Subcutaneous abdominal adipose tissue (tissue), 5 donors: ENCODE data around the gene COL4A1.

Source experiments
- H3K27ac ChIP-seq: one replicate; pipeline ENCODE4 v1.7.0; 2013; ENCODE audit warnings: low read depth, mild to moderate bottlenecking, inconsistent platforms, low read length, moderate library complexity
- H3K27me3 ChIP-seq, 5 donors: one replicate each; pipeline ENCODE4 v1.7.0; 2013; ENCODE audit warnings: low read length in 5 of 5, inconsistent platforms in 1 of 5; ENCODE audit not compliant: control insufficient read depth in 5 of 5, insufficient read depth in 4 of 5
- H3K36me3 ChIP-seq, 5 donors: one replicate each; pipeline ENCODE4 v1.7.0; 2013; ENCODE audit warnings: low read length in 5 of 5; ENCODE audit not compliant: control insufficient read depth in 5 of 5, insufficient read depth in 5 of 5
- H3K4me1 ChIP-seq, 5 donors: one replicate each; pipeline ENCODE4 v1.7.0; 2013; ENCODE audit warnings: low read length in 5 of 5, mild to moderate bottlenecking in 3 of 5, moderate library complexity in 1 of 5; ENCODE audit not compliant: control insufficient read depth in 5 of 5, insufficient read depth in 5 of 5
- H3K4me3 ChIP-seq, 5 donors: one replicate each; pipeline ENCODE4 v1.7.0; 2013; ENCODE audit warnings: low read length in 5 of 5, low read depth in 1 of 5
- H3K9ac ChIP-seq, 5 donors: one replicate each; pipeline ENCODE4 v1.7.0; 2013; ENCODE audit warnings: low read length in 5 of 5, mild to moderate bottlenecking in 4 of 5, moderate library complexity in 3 of 5
- H3K9me3 ChIP-seq, 5 donors: one replicate each; pipeline ENCODE4 v1.7.0; 2013; ENCODE audit warnings: low read length in 5 of 5; ENCODE audit not compliant: control insufficient read depth in 5 of 5
- donor health status: healthy.
- donor health status: healthy.
- donor health status: healthy.
- donor health status: healthy.
- donor health status: healthy.

The COL4A1 gene

DNA sequence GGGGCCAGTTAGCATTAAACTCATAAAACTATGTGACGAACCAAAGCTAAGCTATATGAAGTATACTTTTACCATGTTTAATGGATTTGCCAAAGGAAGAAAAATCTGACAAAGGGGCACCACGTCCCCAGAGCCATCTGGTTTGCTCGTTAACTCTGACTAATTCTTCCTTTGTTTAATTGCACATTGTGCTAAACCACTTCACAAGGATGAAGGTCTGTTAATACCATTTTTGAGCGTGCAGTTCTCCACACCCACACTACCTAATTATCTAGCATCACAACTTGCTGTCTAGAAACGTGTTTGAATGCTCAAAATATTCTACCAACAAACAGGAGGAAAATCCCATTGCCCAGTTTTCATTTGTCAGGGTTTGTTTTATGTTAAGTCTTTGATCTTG, 74.8 kb downstream of the COL4A1 start:
- Histone ChIP-seq H3K4me1 (peaks cover 23 to 89% (median 78%) of the 10 kb centered on the region in 5 donors), H3K27ac (peak overlapping the region; percentile 93), H3K9me3 (peaks cover 0 to 4% (median 0%) of the 10 kb centered on the region in 5 donors), H3K36me3 (peaks cover 0 to 28% (median 9%) of the 10 kb centered on the region in 5 donors), H3K27me3 (peaks cover 0 to 9% (median 0%) of the 10 kb centered on the region in 5 donors), H3K4me3 (no peak overlapping the region), H3K9ac (peak overlapping the region in 4 of 5 donors; percentile 31 to 67 (median 60))

- Histone ChIP-seq H3K4me3 (no peak overlapping the region), H3K27me3 (peaks cover 0 to 9% (median 0%) of the 10 kb centered on the region in 5 donors), H3K9ac (peak overlapping the region in 2 of 5 donors; percentile 7 to 49), H3K9me3 (peaks cover 0 to 4% (median 0%) of the 10 kb centered on the region in 5 donors), H3K4me1 (peaks cover 22 to 88% (median 72%) of the 10 kb centered on the region in 5 donors), H3K27ac (peak overlapping the region; percentile 93), H3K36me3 (peaks cover 0 to 22% (median 4%) of the 10 kb centered on the region in 5 donors)
Measured at GRCh38 chr13:110231348-110232047, 75.5 kb downstream of the COL4A1 start.

DNA sequence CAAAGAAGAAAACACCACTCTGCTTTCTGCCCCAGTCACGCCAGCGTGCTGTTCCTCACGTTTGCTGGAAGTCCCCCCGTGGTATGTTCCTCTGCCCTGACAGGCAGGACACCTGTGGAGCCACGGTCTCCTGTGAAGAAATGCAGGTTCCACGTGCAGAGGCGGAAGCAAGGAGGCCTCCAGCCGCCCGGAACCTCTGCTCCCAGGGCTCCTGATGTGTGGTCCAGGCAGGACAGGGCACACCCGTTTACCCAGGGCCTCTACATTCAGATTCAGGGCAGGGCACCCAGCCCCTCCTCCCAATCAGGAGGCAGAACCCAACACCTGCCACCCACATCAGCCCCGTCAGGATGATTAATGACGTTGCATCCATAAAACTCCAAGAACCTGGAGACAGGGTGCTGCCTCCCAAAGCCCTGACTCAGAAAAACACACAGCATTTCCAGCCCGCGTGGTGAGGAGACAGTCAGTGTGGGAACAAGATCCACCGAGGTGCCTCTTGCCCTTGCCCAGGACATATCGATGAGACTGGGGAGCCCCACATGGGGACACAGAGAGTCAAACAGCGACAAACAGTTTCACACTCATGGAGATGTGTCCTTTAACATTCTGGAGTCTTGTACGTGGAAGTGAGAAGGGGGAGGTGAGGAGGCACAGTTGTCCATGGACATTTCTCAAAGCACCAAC, 76.2 kb downstream of the COL4A1 start:
- Histone ChIP-seq H3K9ac (peak overlapping the region in 1 of 5 donors; percentile 49), H3K36me3 (peaks cover 0 to 19% (median 3%) of the 10 kb centered on the region in 5 donors), H3K27ac (peak overlapping the region; percentile 93), H3K4me3 (no peak overlapping the region), H3K9me3 (peaks cover 0 to 4% (median 0%) of the 10 kb centered on the region in 5 donors), H3K4me1 (peaks cover 23 to 88% (median 75%) of the 10 kb centered on the region in 5 donors), H3K27me3 (peaks cover 0 to 9% (median 0%) of the 10 kb centered on the region in 5 donors)

GRCh38 chr13:110229905-110230563, 76.9 kb downstream of the COL4A1 start:
- H3K4me3 ChIP-seq, result no peak overlapping the region
- peaks cover 23 to 93% (median 76%) of the 10 kb centered on the region in 5 donors for H3K4me1 ChIP-seq
- peaks cover 0 to 19% (median 3%) of the 10 kb centered on the region in 5 donors for H3K36me3 ChIP-seq
- peaks cover 0 to 9% (median 0%) of the 10 kb centered on the region in 5 donors for H3K27me3 ChIP-seq
- peaks cover 0 to 4% (median 0%) of the 10 kb centered on the region in 5 donors for H3K9me3 ChIP-seq
- H3K9ac ChIP-seq, result peak overlapping the region in 1 of 5 donors; percentile 26
- H3K27ac ChIP-seq, result peak overlapping the region; percentile 93

- no peak overlapping the region for H3K4me3 ChIP-seq
- peak overlapping the region in 2 of 5 donors; percentile 26 to 38 for H3K9ac ChIP-seq
- H3K4me1 ChIP-seq, result peaks cover 23 to 91% (median 73%) of the 10 kb centered on the region in 5 donors
- H3K27me3 ChIP-seq, result peaks cover 0 to 9% (median 0%) of the 10 kb centered on the region in 5 donors
- H3K27ac ChIP-seq, result peak overlapping the region; percentile 93
- peaks cover 0 to 4% (median 0%) of the 10 kb centered on the region in 5 donors for H3K9me3 ChIP-seq
- H3K36me3 ChIP-seq, result peaks cover 0 to 19% (median 3%) of the 10 kb centered on the region in 5 donors
Measured at GRCh38 chr13:110228936-110229904, 77.7 kb downstream of the COL4A1 start.

DNA sequence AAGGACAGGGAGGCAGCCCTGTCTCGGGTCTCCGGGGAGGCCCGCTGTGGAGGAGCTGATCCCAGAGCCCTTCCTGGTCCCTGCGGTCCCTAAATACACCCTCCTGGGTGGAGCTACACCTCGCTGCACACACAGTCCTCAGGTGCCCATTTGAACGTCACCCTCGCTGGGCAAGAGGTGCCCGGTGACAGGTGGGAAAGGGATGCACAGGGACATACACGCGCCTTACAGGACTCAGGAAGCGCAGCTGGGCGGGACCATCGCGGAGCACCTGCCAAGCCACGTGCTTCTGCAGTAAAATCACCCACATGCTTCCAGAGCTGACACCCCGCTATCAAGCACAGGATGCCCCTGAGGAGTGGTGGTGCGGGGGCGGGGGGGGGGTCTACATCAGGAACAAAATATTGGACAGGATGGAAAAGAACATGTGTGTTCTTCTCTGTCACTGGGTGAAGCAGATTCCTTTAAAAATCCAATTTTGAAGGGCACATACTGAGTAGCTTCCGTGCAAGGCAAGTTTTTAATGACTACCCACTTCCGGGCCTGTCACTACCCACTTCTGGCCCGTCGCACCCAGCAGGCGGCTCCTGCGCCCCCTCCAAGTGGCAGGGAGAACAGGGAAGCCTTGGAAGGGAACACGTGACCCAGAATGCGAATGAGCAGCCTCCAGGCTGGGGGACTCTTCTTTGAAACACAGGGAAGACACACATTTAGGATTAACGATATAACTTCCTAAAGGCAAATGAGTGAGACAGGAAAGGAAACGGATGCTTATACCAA, 78.9 kb downstream of the COL4A1 start:
- Histone ChIP-seq H3K9ac (peak overlapping the region in 4 of 5 donors; percentile 8 to 68 (median 32)), H3K9me3 (peaks cover 0 to 1% (median 0%) of the 10 kb centered on the region in 5 donors), H3K36me3 (peaks cover 0 to 19% (median 3%) of the 10 kb centered on the region in 5 donors), H3K27me3 (peaks cover 0 to 4% (median 0%) of the 10 kb centered on the region in 5 donors), H3K27ac (peak overlapping the region; percentile 93), H3K4me3 (no peak overlapping the region), H3K4me1 (peaks cover 18 to 83% (median 68%) of the 10 kb centered on the region in 5 donors)

DNA sequence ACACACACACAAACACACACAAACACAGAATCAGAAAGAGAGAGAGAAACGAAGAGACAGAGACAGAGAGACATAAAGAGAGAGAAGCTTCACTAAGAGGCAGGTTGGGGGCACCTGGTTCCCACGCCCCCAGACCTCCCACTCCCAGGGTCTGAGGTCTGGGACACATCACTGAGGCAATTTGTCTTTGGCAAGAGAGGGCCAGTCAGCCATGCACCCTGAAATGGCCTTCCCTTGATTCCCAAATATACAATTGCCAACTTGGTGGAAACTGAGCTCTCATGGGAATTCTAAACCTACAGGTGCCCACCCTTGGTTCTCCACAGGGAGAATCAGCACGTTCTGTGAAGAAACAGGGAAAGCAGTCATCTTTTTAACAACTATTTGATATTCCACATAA, 79.5 kb downstream of the COL4A1 start:
- Histone ChIP-seq H3K4me1 (peaks cover 13 to 77% (median 62%) of the 10 kb centered on the region in 5 donors), H3K9ac (peak overlapping the region in 2 of 5 donors; percentile 51 to 54), H3K9me3 (no peaks in the 10 kb centered on the region), H3K27ac (peak overlapping the region; percentile 93), H3K4me3 (no peak overlapping the region), H3K27me3 (no peaks in the 10 kb centered on the region), H3K36me3 (peaks cover 0 to 19% (median 3%) of the 10 kb centered on the region in 5 donors)

GRCh38 chr13:110225609-110226574, 81.1 kb downstream of the COL4A1 start:
- no peaks in the 10 kb centered on the region for H3K27me3 ChIP-seq
- H3K9ac ChIP-seq, result peak overlapping the region in 1 of 5 donors; percentile 24
- H3K36me3 ChIP-seq, result peaks cover 0 to 14% (median 3%) of the 10 kb centered on the region in 5 donors
- peak overlapping the region; percentile 93 for H3K27ac ChIP-seq
- H3K4me3 ChIP-seq, result no peak overlapping the region
- peaks cover 13 to 73% (median 57%) of the 10 kb centered on the region in 5 donors for H3K4me1 ChIP-seq
- no peaks in the 10 kb centered on the region for H3K9me3 ChIP-seq
